Measurements from ENCODE around the gene TMEM18.

DNA sequence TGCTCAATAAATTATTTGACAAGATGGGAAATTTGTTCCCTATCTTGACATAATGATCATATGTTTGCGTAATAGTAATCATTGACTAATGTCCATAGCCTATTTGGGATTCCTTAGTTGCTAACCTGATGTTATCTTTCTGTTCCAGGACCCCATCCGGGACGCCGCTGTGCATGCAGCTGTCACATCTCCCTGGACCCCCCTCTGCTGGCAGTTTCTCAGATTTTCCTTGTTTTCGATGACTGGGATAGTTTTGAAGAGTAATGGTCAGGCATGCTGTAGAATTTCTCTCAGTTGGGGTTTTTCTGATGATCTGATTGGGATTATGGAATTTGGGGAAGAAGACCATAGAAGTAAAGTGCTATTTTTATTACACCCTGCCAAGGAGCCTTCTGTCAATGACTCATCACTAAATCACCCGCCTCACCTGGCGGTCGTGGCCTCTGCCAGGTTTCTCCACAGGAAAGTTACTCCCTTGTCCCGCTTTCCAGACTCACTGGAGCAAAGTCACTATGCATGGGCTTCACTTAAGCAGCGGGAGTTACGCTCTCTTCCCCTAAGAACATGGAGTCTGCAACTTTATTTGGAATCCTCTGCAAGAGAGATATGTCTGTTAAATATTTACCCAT is 19.9 kb upstream of the TMEM18 start:
- TF ChIP-seq, protein P1, sequence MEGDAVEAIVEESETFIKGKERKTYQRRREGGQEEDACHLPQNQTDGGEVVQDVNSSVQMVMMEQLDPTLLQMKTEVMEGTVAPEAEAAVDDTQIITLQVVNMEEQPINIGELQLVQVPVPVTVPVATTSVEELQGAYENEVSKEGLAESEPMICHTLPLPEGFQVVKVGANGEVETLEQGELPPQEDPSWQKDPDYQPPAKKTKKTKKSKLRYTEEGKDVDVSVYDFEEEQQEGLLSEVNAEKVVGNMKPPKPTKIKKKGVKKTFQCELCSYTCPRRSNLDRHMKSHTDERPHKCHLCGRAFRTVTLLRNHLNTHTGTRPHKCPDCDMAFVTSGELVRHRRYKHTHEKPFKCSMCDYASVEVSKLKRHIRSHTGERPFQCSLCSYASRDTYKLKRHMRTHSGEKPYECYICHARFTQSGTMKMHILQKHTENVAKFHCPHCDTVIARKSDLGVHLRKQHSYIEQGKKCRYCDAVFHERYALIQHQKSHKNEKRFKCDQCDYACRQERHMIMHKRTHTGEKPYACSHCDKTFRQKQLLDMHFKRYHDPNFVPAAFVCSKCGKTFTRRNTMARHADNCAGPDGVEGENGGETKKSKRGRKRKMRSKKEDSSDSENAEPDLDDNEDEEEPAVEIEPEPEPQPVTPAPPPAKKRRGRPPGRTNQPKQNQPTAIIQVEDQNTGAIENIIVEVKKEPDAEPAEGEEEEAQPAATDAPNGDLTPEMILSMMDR (IDR thresholded peaks at IDR 0.05): no peak
- no peak for TF ChIP-seq POLR2A (IDR thresholded peaks at IDR 0.05)
